K562 (cell line): ENCODE results near the gene DET1. TPM values are rescaled to one million over a fixed set of nuclear protein-coding genes. Genes with fewer than 3 reads are reported as not detected.
A peak's percentile ranks its signal among the peaks of the same experiment; 100 is the strongest.

Source experiments
- ATAC-seq: fragments of 200-7000 bp; cut with Tn5 transposase; 3 replicates; pipeline ENCODE4 v1.9.1; 2020; ENCODE audit warnings: moderate library complexity
- BruUV-seq: library from RNA; stranded (reverse); fragments of 400-500 nt; replicated peaks from 2 replicates; lab custom pipeline; 2021; lab: Mats Ljungman, UMichigan
- CTCF ChIA-PET: fragments of 300-600 bp; formaldehyde crosslinking; extraction: SDS; loops from one replicate; lab custom pipeline; 2021; ENCODE audit warnings: low intra/inter-chr PET ratio; lab: Yijun Ruan, JAX
- POLR2A ChIA-PET: fragments of 300-600, 350-650 bp; sonication (Branson Sonifier 250); formaldehyde crosslinking; extraction: SDS; loops from one replicate; lab custom pipeline; 2021; ENCODE audit warnings: antibody characterized with exemption, inconsistent platforms; lab: Yijun Ruan, JAX
- DNase-seq, 4 experiments: peaks; one replicate each; pipeline versions ENCODE4 v3.0.0 to v3.0.0-alpha.2; 2011 to 2018; ENCODE audit warnings: low spot score in 3 of 4, mixed read lengths in 3 of 4; ENCODE audit errors: extremely low read depth in 1 of 4
- FAIRE-seq: peaks from 2 replicates; lab custom pipeline; 2011; peaks lifted over from hg19 to GRCh38; lab: Jason Lieb, UNC
- H2AFZ ChIP-seq: 2 replicates; pipeline ENCODE4 v1.6.0; 2011; ENCODE audit warnings: low read depth, low read length, control low read depth, inconsistent platforms
- H3K27ac ChIP-seq: fragments of 200-600 bp; 3 replicates; pipeline ENCODE4 v1.8.0; 2011; ENCODE audit warnings: low read depth, mild to moderate bottlenecking, control low read depth, inconsistent platforms, low read length, moderate library complexity, mixed read lengths; ENCODE audit errors: extremely low read depth
- H3K27me3 ChIP-seq, 2 experiments: fragments of 300-600 bp in 1 of 2; 2 replicates in 1 of 2; 3 replicates in 1 of 2; pipeline versions ENCODE4 v1.6.0 to v1.8.0; 2011; ENCODE audit warnings: inconsistent platforms in 2 of 2, low read length in 2 of 2, mild to moderate bottlenecking in 1 of 2, mixed read lengths in 1 of 2, moderate library complexity in 1 of 2; ENCODE audit not compliant: control insufficient read depth in 2 of 2, insufficient read depth in 2 of 2
- H3K36me3 ChIP-seq: fragments of 300-600 bp; 3 replicates; pipeline ENCODE4 v1.8.0; 2011; ENCODE audit warnings: mild to moderate bottlenecking, low read length, inconsistent platforms; ENCODE audit not compliant: control insufficient read depth, insufficient read depth
- H3K4me1 ChIP-seq, 2 experiments: fragments of 200-600 bp in 1 of 2; replicated peaks in 1 of 2; 2 replicates in 1 of 2; 3 replicates in 1 of 2; pipeline versions ENCODE4 v1.5.1 to v1.8.0; 2011; ENCODE audit warnings: inconsistent platforms in 2 of 2, low read length in 2 of 2, mild to moderate bottlenecking in 1 of 2, mixed read lengths in 1 of 2, moderate library complexity in 1 of 2; ENCODE audit not compliant: control insufficient read depth in 2 of 2, insufficient read depth in 2 of 2
- H3K4me2 ChIP-seq: 2 replicates; pipeline ENCODE4 v1.6.1; 2011; ENCODE audit warnings: low read length, control low read depth, inconsistent platforms, mixed read lengths; ENCODE audit not compliant: insufficient read depth
- H3K4me3 ChIP-seq: fragments of 200-600 bp; sonication (generic), shearing (Covaris generic); 2 replicates; pipeline ENCODE4 v1.5.1; 2016; ENCODE audit warnings: control low read depth, inconsistent platforms
- H3K79me2 ChIP-seq: fragments of 200-600 bp; 3 replicates; pipeline ENCODE4 v1.8.0; 2011; ENCODE audit warnings: low read length, inconsistent platforms; ENCODE audit not compliant: control insufficient read depth, insufficient read depth
- H3K9ac ChIP-seq, 2 experiments: 2 replicates each; pipeline versions ENCODE4 v1.6.0 to v1.6.1; 2011; ENCODE audit warnings: low read depth in 2 of 2, low read length in 2 of 2, control low read depth in 1 of 2, inconsistent platforms in 1 of 2, mild to moderate bottlenecking in 1 of 2, mixed read lengths in 1 of 2; ENCODE audit not compliant: insufficient read depth in 1 of 2
- H3K9me1 ChIP-seq: one replicate; pipeline ENCODE4 v1.6.0; 2011; ENCODE audit warnings: inconsistent platforms, mild to moderate bottlenecking, low read length, moderate library complexity; ENCODE audit not compliant: control insufficient read depth, insufficient read depth
- H3K9me3 ChIP-seq: replicated peaks from 2 replicates; pipeline ENCODE4 v1.5.1; 2011; ENCODE audit warnings: low read depth, low read length, inconsistent platforms; ENCODE audit not compliant: control insufficient read depth, insufficient read depth
- H4K20me1 ChIP-seq: replicated peaks from 2 replicates; pipeline ENCODE4 v1.6.1; 2011; ENCODE audit warnings: low read length, inconsistent platforms, mixed read lengths; ENCODE audit not compliant: control insufficient read depth, insufficient read depth
- MEIS2 ChIP-seq: fragments of 450-650 bp; IDR thresholded peaks from 2 replicates; pipeline ENCODE4 v1.6.1; 2014; ENCODE audit warnings: mild to moderate bottlenecking; ENCODE audit not compliant: partially characterized antibody
- PKNOX1 ChIP-seq: fragments of 450-650 bp; IDR thresholded peaks from 2 replicates; pipeline ENCODE4 v1.6.1; 2016
- WGBS: fragments of 100-300 bp; shearing (Covaris generic); methylation state at CpG from one replicate; pipeline ENCODE4 v1.1.6; 2016; ENCODE audit warnings: low coverage, mixed read lengths; ENCODE audit not compliant: insufficient coverage; ENCODE audit errors: missing lambda C conversion rate; 5-methylcytosine and 5-hydroxymethylcytosine counted together
- in situ Hi-C: fragments of 300-500 bp; cut with MboI; formaldehyde crosslinking; loops from 4 replicates; pipeline ENCODE4 v1.15.0; 2018; ENCODE audit warnings: inconsistent platforms, mixed read lengths
- intact Hi-C: fragments of 100-400 bp; cut with micrococcal nuclease; formaldehyde crosslinking; loops from 2 replicates; pipeline ENCODE4 v1.14.2; 2022
- polyA plus RNA-seq, 8 experiments: library from polyadenylated mRNA; depleted of rRNA in 4 of 8; stranded (reverse) in 5 of 8; unstranded in 3 of 8; fragments of >200 nt; fragmentation: Nextera tagmentation in 2 of 8; fragmentation: Illumina TruSeq in 1 of 8; extraction: Ambion mirVana in 2 of 8; extraction: Trizol in 1 of 8; gene quantifications; 2 replicates each; pipeline versions ENCODE4 v1.2.1 to v1.2.3, GENCODE V29; 2011 to 2014; ENCODE audit warnings: inconsistent platforms in 1 of 8, missing spikeins in 1 of 8
- total RNA-seq, 7 experiments: library from RNA; depleted of rRNA in 6 of 7; stranded (reverse); fragments of >200 nt in 6 of 7; fragmentation: Illumina TruSeq in 2 of 7; extraction: Trizol in 2 of 7; gene quantifications; 2 replicates each; pipeline versions ENCODE4 v1.2.1 to v1.2.3, GENCODE V29; 2011 to 2021; ENCODE audit warnings: low replicate concordance in 1 of 7
- TF ChIP-seq, protein P1 (sequence below): fragments of 250-450 bp; sonication (Bioruptor Pico); IDR thresholded peaks from 2 replicates; pipeline ENCODE4 v1.5.0; 2022; ENCODE audit warnings: mild to moderate bottlenecking

Gene DET1
- total and polyA plus RNA-seq, 9 of the 15 experiments (the other 6 are each of a cell fraction or from before 2014, with no cell fraction given), result 4.2 to 8.1 (median 6.0) TPM

GRCh38 chr15:88497109-88497765, 49.2 kb downstream of the DET1 start:
- intact Hi-C loops, result no loop called here
- Histone ChIP-seq H3K27ac (no peak overlapping the region), H2AFZ (no peak overlapping the region), H3K79me2 (no peaks in the 10 kb centered on the region), H3K9ac (no peak overlapping the region; a peak in 1 of 4 replicates), H3K4me3 (no peak overlapping the region), H3K4me1 (peaks cover 0 to 9% of the 10 kb centered on the region in 2 experiments; a peak in 2 of 5 replicates), H3K36me3 (no peaks in the 10 kb centered on the region), H3K9me1 (no peaks in the 10 kb centered on the region), H3K4me2 (no peak overlapping the region), H4K20me1 (0 out of 2 replicates have a peak, but pooled peaks cover 3% of the 10 kb centered on the region), H3K27me3 (no peaks in the 10 kb centered on the region), H3K9me3 (no peaks in the 10 kb centered on the region)
- POLR2A ChIA-PET, result interaction anchor here (0.7 to 1.2 kb wide), 3 partner anchors 10 to 73 kb away, joined by 3 to 6 read pairs (median 4); no protein-coding TSS in a partner anchor
- in situ Hi-C loops, result no loop called here
- no TSS peak for BruUV-seq
- TF ChIP-seq, protein P1, sequence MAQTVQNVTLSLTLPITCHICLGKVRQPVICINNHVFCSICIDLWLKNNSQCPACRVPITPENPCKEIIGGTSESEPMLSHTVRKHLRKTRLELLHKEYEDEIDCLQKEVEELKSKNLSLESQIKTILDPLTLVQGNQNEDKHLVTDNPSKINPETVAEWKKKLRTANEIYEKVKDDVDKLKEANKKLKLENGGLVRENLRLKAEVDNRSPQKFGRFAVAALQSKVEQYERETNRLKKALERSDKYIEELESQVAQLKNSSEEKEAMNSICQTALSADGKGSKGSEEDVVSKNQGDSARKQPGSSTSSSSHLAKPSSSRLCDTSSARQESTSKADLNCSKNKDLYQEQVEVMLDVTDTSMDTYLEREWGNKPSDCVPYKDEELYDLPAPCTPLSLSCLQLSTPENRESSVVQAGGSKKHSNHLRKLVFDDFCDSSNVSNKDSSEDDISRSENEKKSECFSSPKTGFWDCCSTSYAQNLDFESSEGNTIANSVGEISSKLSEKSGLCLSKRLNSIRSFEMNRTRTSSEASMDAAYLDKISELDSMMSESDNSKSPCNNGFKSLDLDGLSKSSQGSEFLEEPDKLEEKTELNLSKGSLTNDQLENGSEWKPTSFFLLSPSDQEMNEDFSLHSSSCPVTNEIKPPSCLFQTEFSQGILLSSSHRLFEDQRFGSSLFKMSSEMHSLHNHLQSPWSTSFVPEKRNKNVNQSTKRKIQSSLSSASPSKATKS (CRISPR knock-in tag), result no peak
- 0 out of 2 replicates have a peak, but pooled peaks have one; percentile 9 for TF ChIP-seq PKNOX1
- TF ChIP-seq MEIS2, result peak; percentile 56
- WGBS, result 42% methylated on average over 11 of the region's 11 CpGs
- CTCF ChIA-PET, result no interaction called here
- ATAC-seq (peak; percentile 62), FAIRE-seq (no peak), DNase-seq (no peak)
